PC-9 (cell line): ENCODE results near the gene LVRN. TPM values are rescaled to one million over a fixed set of nuclear protein-coding genes. Genes with fewer than 3 reads are reported as not detected.

Experiments used
- BruUV-seq: library from RNA; stranded (reverse); fragments of 400-500 nt; replicated peaks from 2 replicates; lab custom pipeline; 2021; lab: Mats Ljungman, UMichigan
- CTCF ChIA-PET: fragments of 300-600 bp; sonication (Branson Sonifier 250); formaldehyde crosslinking; loops from one replicate; lab custom pipeline; 2022; ENCODE audit warnings: antibody characterized with exemption; lab: Charles Lee
- POLR2A ChIA-PET: fragments of 300-600 bp; sonication (Branson Sonifier 250); formaldehyde crosslinking; loops from one replicate; lab custom pipeline; 2022; ENCODE audit warnings: antibody characterized with exemption; ENCODE audit not compliant: unreplicated experiment; lab: Charles Lee
- DNase-seq, 2 experiments: peaks; one replicate each; pipeline versions ENCODE4 v3.0.0 to v3.0.0-alpha.2; 2015 to 2022; ENCODE audit warnings: mixed read lengths in 1 of 2
- H2AFZ ChIP-seq: fragments of 200-600 bp; sonication (generic); 2 replicates; pipeline ENCODE4 v1.8.1; 2017; ENCODE audit warnings: antibody characterized with exemption
- H3F3A ChIP-seq: fragments of 200-600 bp; sonication (generic); 2 replicates; pipeline ENCODE4 v1.8.1; 2017; ENCODE audit warnings: antibody characterized with exemption, mild to moderate bottlenecking, low read depth; ENCODE audit not compliant: insufficient read depth
- H3K27ac ChIP-seq: fragments of 200-600 bp; sonication (generic); 2 replicates; pipeline ENCODE4 v1.6.1; 2016; ENCODE audit warnings: mixed run types
- H3K27me3 ChIP-seq: fragments of 200-600 bp; sonication (generic); 2 replicates; pipeline ENCODE4 v1.6.1; 2016; ENCODE audit warnings: low read depth, mixed run types; ENCODE audit not compliant: insufficient read depth
- H3K36me3 ChIP-seq: fragments of 200-600 bp; sonication (generic); 2 replicates; pipeline ENCODE4 v1.6.1; 2016; ENCODE audit warnings: low read depth, mixed run types
- H3K4me1 ChIP-seq: fragments of 200-600 bp; sonication (generic); replicated peaks from 2 replicates; pipeline ENCODE4 v1.6.1; 2016; ENCODE audit warnings: mixed run types; ENCODE audit not compliant: insufficient read depth
- H3K4me2 ChIP-seq: fragments of 200-600 bp; sonication (generic); 2 replicates; pipeline ENCODE4 v1.6.1; 2017; ENCODE audit warnings: mixed run types
- H3K4me3 ChIP-seq: fragments of 200-600 bp; sonication (generic); 2 replicates; pipeline ENCODE4 v1.6.1; 2016; ENCODE audit warnings: mixed run types
- H3K79me2 ChIP-seq: fragments of 200-600 bp; sonication (generic); 2 replicates; pipeline ENCODE4 v1.6.1; 2017; ENCODE audit warnings: low read depth, mixed run types
- H3K9me2 ChIP-seq: fragments of 200-600 bp; sonication (generic); 2 replicates; pipeline ENCODE4 v1.8.1; 2017; ENCODE audit warnings: mild to moderate bottlenecking; ENCODE audit not compliant: insufficient read depth
- H3K9me3 ChIP-seq: fragments of 200-600 bp; sonication (generic); 2 replicates; pipeline ENCODE4 v1.8.1; 2016; ENCODE audit warnings: low read depth; ENCODE audit not compliant: insufficient read depth
- H4K20me1 ChIP-seq: fragments of 200-600 bp; sonication (generic); 2 replicates; pipeline ENCODE4 v1.8.1; 2017; ENCODE audit not compliant: insufficient read depth
- EZH2 ChIP-seq: fragments of 200-600 bp; sonication (generic); IDR thresholded peaks from 2 replicates; pipeline ENCODE4 v1.8.0; 2017; ENCODE audit warnings: antibody characterized with exemption, low read depth
- intact Hi-C: fragments of 100-400 bp; cut with micrococcal nuclease; formaldehyde crosslinking; loops from one replicate; pipeline ENCODE4 v1.10.0; 2022; ENCODE audit not compliant: unreplicated experiment
- total RNA-seq: library from RNA; stranded (reverse); gene quantifications from 2 replicates; pipeline ENCODE4 v1.2.3, GENCODE V29; 2021
- TF ChIP-seq, protein P1 (sequence below): fragments of 200-600 bp; sonication (generic); conservative IDR thresholded peaks from 2 replicates; pipeline ENCODE4 v1.6.1; 2017; ENCODE audit warnings: mixed run types, antibody characterized with exemption, mild to moderate bottlenecking, moderate library complexity

LVRN gene
- total RNA-seq, 1 experiment from 2014 or later = 0.79 TPM

DNA sequence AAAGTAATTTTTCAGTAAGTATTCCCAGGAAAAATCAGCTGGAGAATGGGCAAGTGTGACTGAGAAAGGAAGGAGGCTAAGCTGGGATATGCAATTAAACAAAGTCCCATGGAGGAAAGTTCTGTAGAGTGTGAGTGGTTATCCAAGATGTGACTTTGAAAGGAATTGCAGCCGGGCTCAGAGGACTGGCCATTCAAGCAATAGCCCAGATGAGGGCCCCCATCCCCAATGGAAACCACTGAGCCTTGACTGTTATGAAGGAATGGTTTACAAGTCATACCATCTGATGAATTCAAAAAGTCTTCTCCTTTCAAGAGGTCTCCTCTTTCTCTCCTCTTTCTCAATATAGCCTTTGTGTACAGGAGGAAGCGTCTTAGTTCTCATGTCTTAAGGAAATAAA, 6.5 kb downstream of the LVRN start:
- ChIA-PET POLR2A (no interaction called here), CTCF (no interaction called here)
- Histone ChIP-seq H3F3A (no peaks in the 10 kb centered on the region), H3K79me2 (no peaks in the 10 kb centered on the region), H2AFZ (no peak overlapping the region), H3K9me2 (no peaks in the 10 kb centered on the region; the same call in 1 of the 2 replicates), H3K27me3 (no peaks in the 10 kb centered on the region), H3K4me2 (no peak overlapping the region), H4K20me1 (no peaks in the 10 kb centered on the region), H3K27ac (no peak overlapping the region), H3K4me1 (no peaks in the 10 kb centered on the region), H3K9me3 (no peaks in the 10 kb centered on the region), H3K4me3 (no peak overlapping the region), H3K36me3 (no peaks in the 10 kb centered on the region)
- TF ChIP-seq, protein P1, sequence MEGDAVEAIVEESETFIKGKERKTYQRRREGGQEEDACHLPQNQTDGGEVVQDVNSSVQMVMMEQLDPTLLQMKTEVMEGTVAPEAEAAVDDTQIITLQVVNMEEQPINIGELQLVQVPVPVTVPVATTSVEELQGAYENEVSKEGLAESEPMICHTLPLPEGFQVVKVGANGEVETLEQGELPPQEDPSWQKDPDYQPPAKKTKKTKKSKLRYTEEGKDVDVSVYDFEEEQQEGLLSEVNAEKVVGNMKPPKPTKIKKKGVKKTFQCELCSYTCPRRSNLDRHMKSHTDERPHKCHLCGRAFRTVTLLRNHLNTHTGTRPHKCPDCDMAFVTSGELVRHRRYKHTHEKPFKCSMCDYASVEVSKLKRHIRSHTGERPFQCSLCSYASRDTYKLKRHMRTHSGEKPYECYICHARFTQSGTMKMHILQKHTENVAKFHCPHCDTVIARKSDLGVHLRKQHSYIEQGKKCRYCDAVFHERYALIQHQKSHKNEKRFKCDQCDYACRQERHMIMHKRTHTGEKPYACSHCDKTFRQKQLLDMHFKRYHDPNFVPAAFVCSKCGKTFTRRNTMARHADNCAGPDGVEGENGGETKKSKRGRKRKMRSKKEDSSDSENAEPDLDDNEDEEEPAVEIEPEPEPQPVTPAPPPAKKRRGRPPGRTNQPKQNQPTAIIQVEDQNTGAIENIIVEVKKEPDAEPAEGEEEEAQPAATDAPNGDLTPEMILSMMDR = no peak
- TF ChIP-seq EZH2 = no peak
- no peak for DNase-seq
- intact Hi-C loops = no loop called here
- no TSS peak for BruUV-seq

DNA sequence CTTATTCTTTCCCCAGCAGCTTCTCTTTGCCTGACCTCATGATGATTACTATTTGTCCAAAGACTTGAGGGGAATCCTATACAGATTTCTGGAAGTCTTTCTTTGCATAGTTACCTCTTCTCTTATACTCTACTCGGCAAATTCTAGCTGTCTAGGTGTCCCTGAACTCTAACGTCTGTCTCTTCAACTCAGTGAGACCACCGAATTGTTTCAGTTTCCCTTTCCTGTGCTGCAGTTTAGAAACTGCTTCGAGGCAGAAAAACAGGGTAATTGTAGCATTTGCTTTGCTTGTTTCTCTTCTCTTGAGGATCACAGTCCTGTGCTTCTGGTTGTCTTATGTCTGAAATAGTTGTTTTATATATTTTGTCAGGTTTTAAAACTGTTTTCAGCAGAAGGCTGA, 14.8 kb downstream of the LVRN start:
- BruUV-seq = no TSS peak
- POLR2A ChIA-PET = no interaction called here
- CTCF ChIA-PET = no interaction called here
- intact Hi-C loops = no loop called here
- Histone ChIP-seq H3K36me3 (no peaks in the 10 kb centered on the region), H3K9me3 (no peaks in the 10 kb centered on the region; the same call in 1 of the 2 replicates), H3K27me3 (no peaks in the 10 kb centered on the region), H3K4me2 (no peak overlapping the region; the same call in 1 of the 2 replicates), H3K4me3 (no peak overlapping the region), H2AFZ (peak overlapping the region; percentile 24; the same call in 1 of the 2 replicates), H3K9me2 (no peaks in the 10 kb centered on the region), H3K27ac (no peak overlapping the region), H3K79me2 (no peaks in the 10 kb centered on the region), H3K4me1 (0 out of 2 replicates have a peak, but pooled peaks cover 3% of the 10 kb centered on the region), H4K20me1 (no peaks in the 10 kb centered on the region), H3F3A (no peaks in the 10 kb centered on the region)
- TF ChIP-seq, protein P1 = no peak
- DNase-seq = no peak

DNA sequence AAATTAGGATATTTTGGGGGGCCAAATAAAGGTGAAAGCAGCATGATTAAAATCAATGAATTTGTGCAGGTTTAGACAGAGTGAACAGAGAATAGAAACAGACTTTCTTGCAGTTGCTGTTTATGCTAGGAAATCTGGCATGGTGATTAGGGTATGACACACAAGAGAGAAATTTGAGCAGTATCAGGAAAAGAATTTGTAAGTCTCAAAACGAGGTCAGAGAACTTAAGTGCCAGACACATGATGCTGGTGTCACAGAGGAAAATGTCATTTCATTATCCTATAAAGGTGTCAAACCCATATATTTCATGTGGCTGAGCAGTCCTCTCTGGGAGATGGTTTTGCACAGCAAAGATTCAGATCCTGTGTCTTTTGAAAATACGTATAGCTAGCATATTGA, 15.7 kb downstream of the LVRN start:
- no peak for TF ChIP-seq EZH2
- TF ChIP-seq, protein P1 = no peak
- H3K4me2 ChIP-seq = no peak overlapping the region
- no peaks in the 10 kb centered on the region for H4K20me1 ChIP-seq
- 0 out of 2 replicates have a peak, but pooled peaks cover 3% of the 10 kb centered on the region for H3K4me1 ChIP-seq
- ChIA-PET CTCF (no interaction called here), POLR2A (no interaction called here)
- peak in 1 of 2 experiments; percentile 49 for DNase-seq
- H3K9me3 ChIP-seq = no peaks in the 10 kb centered on the region; the same call in 1 of the 2 replicates
- no peaks in the 10 kb centered on the region for H3F3A ChIP-seq
- H3K4me3 ChIP-seq = no peak overlapping the region
- H3K9me2 ChIP-seq = no peaks in the 10 kb centered on the region
- no peak overlapping the region for H3K27ac ChIP-seq
- H2AFZ ChIP-seq = no peak overlapping the region
- no peaks in the 10 kb centered on the region for H3K36me3 ChIP-seq
- intact Hi-C loops = no loop called here
- BruUV-seq = no TSS peak
- no peaks in the 10 kb centered on the region for H3K27me3 ChIP-seq
- no peaks in the 10 kb centered on the region for H3K79me2 ChIP-seq
